Measurements from ENCODE around the gene PRAMEF13.
"Not testable (repeated sequence)": the region's sequence is repeated elsewhere in the genome, so short reads cannot be mapped to it uniquely, and the experiment has no call there.

DNA sequence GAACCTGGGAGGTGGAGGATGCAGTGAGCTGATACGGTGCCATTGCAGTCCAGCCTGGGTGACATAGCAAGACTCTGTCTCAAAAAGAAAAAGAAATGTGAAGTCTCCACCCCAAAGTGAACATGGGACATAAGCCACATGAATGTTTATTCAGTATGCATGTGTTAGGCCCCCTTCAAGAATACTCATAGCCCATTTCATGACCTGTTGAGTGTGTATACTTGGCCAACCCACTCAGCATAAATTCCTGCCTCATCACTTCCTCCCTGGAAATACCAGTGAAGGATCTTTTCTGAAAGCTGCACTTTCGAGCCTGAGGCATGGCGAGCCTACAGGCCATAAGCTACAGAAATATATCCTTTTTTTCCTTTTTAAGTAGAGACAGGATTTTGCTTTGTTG is 18.0 kb upstream of the PRAMEF13 start:
- TF ChIP-seq, protein P1, sequence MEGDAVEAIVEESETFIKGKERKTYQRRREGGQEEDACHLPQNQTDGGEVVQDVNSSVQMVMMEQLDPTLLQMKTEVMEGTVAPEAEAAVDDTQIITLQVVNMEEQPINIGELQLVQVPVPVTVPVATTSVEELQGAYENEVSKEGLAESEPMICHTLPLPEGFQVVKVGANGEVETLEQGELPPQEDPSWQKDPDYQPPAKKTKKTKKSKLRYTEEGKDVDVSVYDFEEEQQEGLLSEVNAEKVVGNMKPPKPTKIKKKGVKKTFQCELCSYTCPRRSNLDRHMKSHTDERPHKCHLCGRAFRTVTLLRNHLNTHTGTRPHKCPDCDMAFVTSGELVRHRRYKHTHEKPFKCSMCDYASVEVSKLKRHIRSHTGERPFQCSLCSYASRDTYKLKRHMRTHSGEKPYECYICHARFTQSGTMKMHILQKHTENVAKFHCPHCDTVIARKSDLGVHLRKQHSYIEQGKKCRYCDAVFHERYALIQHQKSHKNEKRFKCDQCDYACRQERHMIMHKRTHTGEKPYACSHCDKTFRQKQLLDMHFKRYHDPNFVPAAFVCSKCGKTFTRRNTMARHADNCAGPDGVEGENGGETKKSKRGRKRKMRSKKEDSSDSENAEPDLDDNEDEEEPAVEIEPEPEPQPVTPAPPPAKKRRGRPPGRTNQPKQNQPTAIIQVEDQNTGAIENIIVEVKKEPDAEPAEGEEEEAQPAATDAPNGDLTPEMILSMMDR (conservative IDR thresholded peaks at IDR 0.05; ENCODE audit: low read length) = not testable (repeated sequence)
- not testable (repeated sequence) for TF ChIP-seq EZH2phosphoT487 (IDR thresholded peaks at IDR 0.05; ENCODE audit: borderline replicate concordance)

Measured in Loucy (cell line).